D721Med (cell line): ENCODE data around the gene SEL1L3.
A peak's percentile ranks its signal among the peaks of the same experiment; 100 is the strongest.

ENCODE experiments used
- DNase-seq: peaks from one replicate; pipeline ENCODE4 v3.0.0; 2011; ENCODE audit warnings: low spot score; ENCODE audit not compliant: insufficient read length
- FAIRE-seq: peaks from 2 replicates; lab custom pipeline; 2011; peaks lifted over from hg19 to GRCh38; lab: Jason Lieb, UNC
- TF ChIP-seq, protein P1 (sequence below): IDR thresholded peaks from 2 replicates; pipeline ENCODE4 v1.5.1; 2012; ENCODE audit warnings: mild to moderate bottlenecking, control low read depth; ENCODE audit not compliant: insufficient read depth; ENCODE audit errors: missing control alignments

Gene SEL1L3

GRCh38 chr4:25800245-25800644, 62.5 kb downstream of the SEL1L3 start:
- FAIRE-seq = no peak
- no peak for DNase-seq
- TF ChIP-seq, protein P1, sequence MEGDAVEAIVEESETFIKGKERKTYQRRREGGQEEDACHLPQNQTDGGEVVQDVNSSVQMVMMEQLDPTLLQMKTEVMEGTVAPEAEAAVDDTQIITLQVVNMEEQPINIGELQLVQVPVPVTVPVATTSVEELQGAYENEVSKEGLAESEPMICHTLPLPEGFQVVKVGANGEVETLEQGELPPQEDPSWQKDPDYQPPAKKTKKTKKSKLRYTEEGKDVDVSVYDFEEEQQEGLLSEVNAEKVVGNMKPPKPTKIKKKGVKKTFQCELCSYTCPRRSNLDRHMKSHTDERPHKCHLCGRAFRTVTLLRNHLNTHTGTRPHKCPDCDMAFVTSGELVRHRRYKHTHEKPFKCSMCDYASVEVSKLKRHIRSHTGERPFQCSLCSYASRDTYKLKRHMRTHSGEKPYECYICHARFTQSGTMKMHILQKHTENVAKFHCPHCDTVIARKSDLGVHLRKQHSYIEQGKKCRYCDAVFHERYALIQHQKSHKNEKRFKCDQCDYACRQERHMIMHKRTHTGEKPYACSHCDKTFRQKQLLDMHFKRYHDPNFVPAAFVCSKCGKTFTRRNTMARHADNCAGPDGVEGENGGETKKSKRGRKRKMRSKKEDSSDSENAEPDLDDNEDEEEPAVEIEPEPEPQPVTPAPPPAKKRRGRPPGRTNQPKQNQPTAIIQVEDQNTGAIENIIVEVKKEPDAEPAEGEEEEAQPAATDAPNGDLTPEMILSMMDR = no peak

DNA sequence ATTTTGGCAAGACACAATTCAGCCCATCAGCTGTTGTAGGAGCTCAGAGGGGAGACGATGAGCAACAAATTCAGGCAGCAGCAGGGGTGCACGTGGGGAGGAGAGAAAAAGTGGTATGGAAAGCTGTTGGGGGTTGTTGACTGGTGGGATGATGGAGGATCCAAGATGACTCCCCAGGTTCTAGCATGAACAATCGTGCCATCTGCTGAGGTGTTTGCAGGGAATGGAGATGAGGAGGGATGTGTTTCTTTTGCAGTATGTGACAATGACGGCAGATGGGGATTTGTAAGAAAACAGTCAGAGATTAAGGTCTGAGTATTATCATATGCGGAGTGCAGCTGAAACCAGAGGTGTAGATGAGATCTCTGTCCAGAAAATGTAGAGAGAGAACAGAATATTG, 63.3 kb downstream of the SEL1L3 start:
- peak; percentile 63 for DNase-seq
- peak; percentile 83 for FAIRE-seq
- TF ChIP-seq, protein P1 = no peak

DNA sequence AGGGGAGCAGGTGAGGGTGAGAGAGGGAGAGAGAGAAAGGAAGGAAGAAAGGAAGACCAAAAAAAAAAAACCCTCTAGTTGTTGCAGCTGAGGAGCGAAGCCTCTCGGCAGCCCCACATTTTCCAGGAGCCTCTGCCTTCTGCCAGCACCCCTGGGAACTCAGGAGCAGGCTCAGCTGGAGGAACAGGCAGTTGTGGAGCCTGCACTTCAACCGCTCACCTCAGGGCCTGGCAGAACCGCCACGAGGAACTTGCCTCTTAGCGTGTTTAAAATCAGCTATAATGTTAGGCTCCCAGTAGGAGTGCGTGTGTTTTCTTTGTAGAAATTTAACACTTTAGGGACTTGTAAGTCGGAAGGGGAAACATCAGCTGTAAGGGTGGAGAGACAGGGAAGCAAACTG, 65.7 kb downstream of the SEL1L3 start:
- no peak for FAIRE-seq

DNA sequence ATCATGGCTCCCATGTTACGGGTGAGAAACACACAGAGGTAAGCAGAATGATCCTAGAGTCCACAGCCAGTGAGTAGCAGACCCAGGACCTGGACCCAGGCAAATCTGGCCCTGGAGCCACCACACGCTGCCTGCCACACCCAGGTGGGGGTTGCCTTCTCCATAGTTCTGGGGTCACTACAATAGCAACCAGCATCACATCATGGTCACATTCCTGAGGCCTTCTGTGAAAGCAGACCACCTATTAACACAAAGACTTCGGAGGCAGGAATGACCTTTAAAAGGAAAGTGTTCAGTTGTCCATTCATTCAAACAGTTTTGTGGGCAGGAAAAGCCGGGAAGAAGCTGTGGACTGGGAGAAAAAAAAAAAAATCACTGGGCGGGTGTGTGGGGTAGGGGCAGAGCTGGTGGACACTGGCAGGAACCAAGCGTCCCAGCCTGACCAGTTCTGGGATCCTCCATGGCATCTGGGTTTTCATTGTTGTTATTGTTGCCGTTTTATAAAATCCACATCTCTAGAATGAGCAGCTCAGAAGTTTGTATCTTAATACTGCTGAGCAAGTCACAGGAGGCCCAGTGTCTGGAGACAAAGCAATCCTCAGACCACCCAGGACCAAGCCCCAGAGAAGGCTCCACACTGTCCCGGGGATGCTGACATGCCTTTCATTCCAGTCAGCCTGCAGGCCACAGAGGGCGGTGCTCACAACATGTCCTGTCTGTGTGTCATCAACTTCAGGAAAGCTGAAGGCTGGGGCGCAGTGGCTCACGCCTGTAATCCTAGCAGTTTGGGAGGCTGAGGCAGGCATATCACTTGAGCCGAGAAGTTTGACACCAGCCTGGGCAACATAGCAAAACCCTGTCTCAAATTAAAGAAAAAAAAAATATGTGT, 67.0 kb downstream of the SEL1L3 start:
- TF ChIP-seq, protein P1 = no peak
- DNase-seq (no peak), FAIRE-seq (no peak)

More for the DNA sequence above, 65.7 kb downstream of the SEL1L3 start:
- TF ChIP-seq, protein P1 = no peak
- no peak for DNase-seq

DNA sequence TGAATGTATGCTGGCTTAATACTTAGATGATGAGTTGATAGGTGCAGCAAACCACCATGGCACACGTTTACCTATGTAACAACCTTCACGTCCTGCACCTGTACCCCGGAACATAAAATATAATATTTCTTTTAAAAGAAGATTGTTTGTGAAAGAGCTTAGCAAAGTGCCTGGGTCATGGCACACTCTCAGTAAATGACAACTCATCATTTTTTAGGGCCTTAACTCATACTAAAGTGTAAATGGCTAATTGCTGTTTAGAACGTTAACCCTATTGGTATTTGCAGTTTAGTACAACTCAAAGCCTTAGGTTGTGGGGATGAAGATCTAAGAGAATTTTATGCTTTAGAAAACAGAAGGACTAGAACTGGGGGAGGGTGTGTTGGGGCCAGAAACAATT, 67.7 kb downstream of the SEL1L3 start:
- TF ChIP-seq, protein P1 = no peak
- FAIRE-seq (no peak), DNase-seq (no peak)

GRCh38 chr4:25792876-25793275, 69.9 kb downstream of the SEL1L3 start:
- TF ChIP-seq, protein P1 = no peak
- FAIRE-seq (no peak), DNase-seq (no peak)

GRCh38 chr4:25792200-25792791, 70.5 kb downstream of the SEL1L3 start:
- FAIRE-seq (no peak), DNase-seq (no peak)
- TF ChIP-seq, protein P1 = peak; percentile 48
